HG03378 (cell line): ENCODE measurements around the gene PRKD3.

ENCODE experiments used
- ATAC-seq: cut with Tn5 transposase; IDR thresholded peaks from one replicate; pipeline ENCODE4 v1.9.1; 2021; ENCODE audit warnings: mild to moderate bottlenecking, moderate library complexity; ENCODE audit not compliant: unreplicated experiment

The PRKD3 gene

GRCh38 chr2:37324786-37325624 lies at the start of gene PRKD3:
Gene PRKD3 (minus strand): TSS chr2:37324833. CDS start chr2:37316524, 8,309 bp downstream.
- peak; percentile 53 for ATAC-seq

GRCh38 chr2:37372000-37372399 lies 47.4 kb upstream of the PRKD3 start:
- ATAC-seq, result no peak

- ATAC-seq, result no peak
Measured at GRCh38 chr2:37370666-37371065, 46.0 kb upstream of the PRKD3 start.

GRCh38 chr2:37367984-37368383 lies 43.4 kb upstream of the PRKD3 start:
- ATAC-seq, result no peak

GRCh38 chr2:37367310-37367709 lies 42.7 kb upstream of the PRKD3 start:
- ATAC-seq, result no peak

- ATAC-seq, result no peak
Measured at GRCh38 chr2:37366773-37367172, 42.1 kb upstream of the PRKD3 start.

- peak; percentile 92 for ATAC-seq
Measured at GRCh38 chr2:37365669-37366068, 41.0 kb upstream of the PRKD3 start.

GRCh38 chr2:37364351-37364750 lies 39.7 kb upstream of the PRKD3 start:
- ATAC-seq, result no peak

GRCh38 chr2:37361994-37362698 lies 37.5 kb upstream of the PRKD3 start:
- no peak for ATAC-seq

GRCh38 chr2:37361216-37361815 lies 36.7 kb upstream of the PRKD3 start:
- ATAC-seq, result no peak

- no peak for ATAC-seq
Measured at GRCh38 chr2:37358466-37358865, 33.8 kb upstream of the PRKD3 start.

GRCh38 chr2:37357530-37357929 lies 32.9 kb upstream of the PRKD3 start:
- ATAC-seq, result no peak

GRCh38 chr2:37357069-37357468 lies 32.4 kb upstream of the PRKD3 start:
- ATAC-seq, result no peak

- ATAC-seq, result no peak
Measured at GRCh38 chr2:37356299-37356698, 31.7 kb upstream of the PRKD3 start.

GRCh38 chr2:37355735-37356134 lies 31.1 kb upstream of the PRKD3 start:
- ATAC-seq, result no peak

GRCh38 chr2:37354531-37354930 lies 29.9 kb upstream of the PRKD3 start:
- ATAC-seq, result no peak

GRCh38 chr2:37350034-37350433 lies 25.4 kb upstream of the PRKD3 start:
- peak; percentile 61 for ATAC-seq

- no peak for ATAC-seq
Measured at GRCh38 chr2:37349231-37349860, 24.7 kb upstream of the PRKD3 start.

GRCh38 chr2:37348155-37348554 lies 23.5 kb upstream of the PRKD3 start:
- ATAC-seq, result no peak

- ATAC-seq, result no peak
Measured at GRCh38 chr2:37344453-37345361, 20.1 kb upstream of the PRKD3 start, which contains the start of gene QPCT. Gene QPCT (plus strand): TSS chr2:37344630. CDS start chr2:37344732, 102 bp downstream.
